ENCODE data around the gene ZFAND2B. TPM values are rescaled to one million over a fixed set of nuclear protein-coding genes. Genes with fewer than 3 reads are reported as not detected.

ZFAND2B gene
- total RNA-seq, 2 donors from 2014 or later, result 65.3 to 71.1 TPM

DNA sequence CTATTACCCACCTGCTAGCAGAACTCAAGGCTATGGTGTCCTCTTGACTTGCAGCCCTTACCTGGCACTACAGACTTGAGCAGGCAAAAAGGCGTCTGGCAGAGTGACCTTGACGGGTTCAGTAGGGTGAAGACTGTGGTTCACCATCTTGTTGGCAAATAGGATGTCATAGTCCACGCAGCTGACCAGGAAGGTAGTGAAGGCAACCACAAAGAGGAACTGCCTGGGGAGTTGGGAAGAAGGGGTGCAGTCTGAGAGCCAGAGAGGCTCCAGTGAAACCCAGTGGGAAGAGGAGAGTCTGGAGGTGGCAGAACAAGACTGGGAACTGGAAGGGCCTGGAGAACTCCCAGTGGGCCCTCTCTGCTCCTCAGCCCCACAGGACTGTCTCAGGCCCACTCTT lies 18.8 kb downstream of the ZFAND2B start:
- peaks cover 12% of the 10 kb centered on the region for H3K36me3 Mint-ChIP-seq (ENCODE audit: low read depth)
- H3K27me3 Mint-ChIP-seq, result no peaks in the 10 kb centered on the region
- H3K27ac Mint-ChIP-seq, result peak overlapping the region; percentile 43
- ATAC-seq (no peak), DNase-seq (no peak)
- no peak overlapping the region for H3K4me3 Mint-ChIP-seq
- peaks cover 28% of the 10 kb centered on the region for H3K4me1 Mint-ChIP-seq
- H3K9me3 ChIP-seq (ENCODE audit: control insufficient read depth, low read length, poor library complexity, severe bottlenecking), result no peaks in the 10 kb centered on the region

DNA sequence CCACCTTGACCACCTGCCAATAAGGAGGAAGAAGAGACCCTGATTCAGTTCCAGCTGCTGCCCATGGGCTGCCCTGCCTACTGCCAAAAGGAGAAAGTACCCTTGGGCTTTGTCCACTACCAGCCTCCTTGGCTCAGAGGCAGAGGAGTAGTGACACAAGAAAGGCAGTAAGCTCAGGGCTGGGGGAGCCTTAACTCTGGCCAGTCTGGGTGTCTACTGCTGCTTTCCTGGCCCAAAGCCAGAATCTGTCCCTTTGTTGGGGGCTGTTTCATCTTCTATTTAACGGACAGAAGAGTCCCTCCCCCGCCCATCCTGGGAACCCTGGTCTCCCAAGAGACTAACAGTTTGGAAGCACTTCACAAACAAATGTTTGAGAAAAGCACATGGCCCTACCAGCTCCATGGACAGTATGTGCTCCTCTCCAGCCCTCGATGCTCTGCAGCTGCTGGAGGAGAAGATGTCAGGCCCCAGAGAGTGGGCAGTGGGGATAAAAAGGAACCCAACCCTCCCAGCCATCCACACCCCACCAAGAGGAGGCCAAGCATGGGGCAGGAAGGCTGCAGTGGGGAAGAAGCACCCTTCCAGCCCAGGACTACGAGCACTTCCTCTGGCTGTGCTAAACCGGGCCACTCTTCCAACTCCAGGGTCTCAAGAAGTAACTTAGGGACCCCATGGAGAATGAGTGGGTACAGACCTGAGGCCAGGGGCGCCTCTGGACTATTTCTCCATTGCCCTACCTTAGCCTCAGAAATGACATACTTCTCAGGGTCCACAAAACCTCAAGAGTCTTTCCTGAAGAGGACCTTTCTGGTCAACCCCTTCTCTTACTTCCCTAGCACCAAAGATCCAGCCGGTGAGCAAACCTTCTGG lies 21.7 kb downstream of the ZFAND2B start:
- peaks cover 8% of the 10 kb centered on the region for H3K36me3 Mint-ChIP-seq (ENCODE audit: low read depth)
- ATAC-seq, result no peak
- H3K4me3 Mint-ChIP-seq, result peak overlapping the region; percentile 99

DNA sequence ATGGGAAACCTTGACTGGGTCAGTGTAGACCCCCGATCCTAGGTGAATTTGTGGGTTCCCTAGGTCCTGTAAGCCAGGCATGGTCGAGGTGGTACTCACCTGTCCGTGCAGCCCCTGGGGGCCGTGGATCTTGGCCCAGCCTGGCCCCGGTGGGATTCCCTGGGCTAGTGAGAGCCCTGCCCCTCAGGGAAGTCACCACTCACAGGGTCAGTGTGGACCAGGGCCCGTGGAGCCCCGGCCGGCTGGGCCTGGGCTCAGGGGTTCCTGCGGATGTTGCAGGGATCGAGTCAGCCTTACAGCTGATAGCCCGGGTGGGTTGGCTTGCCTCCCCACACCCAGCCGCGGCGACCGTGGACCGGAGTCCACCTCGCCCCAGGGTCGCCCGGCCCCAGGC lies 22.3 kb downstream of the ZFAND2B start:
- DNase-seq (no peak), ATAC-seq (no peak)
- peak overlapping the region; percentile 97 for H3K27ac Mint-ChIP-seq
- H3K9me3 ChIP-seq (ENCODE audit: control insufficient read depth, low read length, poor library complexity, severe bottlenecking), result no peaks in the 10 kb centered on the region
- peak overlapping the region; percentile 99 for H3K4me3 Mint-ChIP-seq
- H3K4me1 Mint-ChIP-seq, result peaks cover 33% of the 10 kb centered on the region
- peaks cover 6% of the 10 kb centered on the region for H3K36me3 Mint-ChIP-seq (ENCODE audit: low read depth)
- H3K27me3 Mint-ChIP-seq, result no peaks in the 10 kb centered on the region

More for the DNA sequence above, 21.7 kb downstream of the ZFAND2B start:
- no peaks in the 10 kb centered on the region for H3K9me3 ChIP-seq (ENCODE audit: control insufficient read depth, low read length, poor library complexity, severe bottlenecking)
- peaks cover 33% of the 10 kb centered on the region for H3K4me1 Mint-ChIP-seq
- DNase-seq, result no peak
- H3K27ac Mint-ChIP-seq, result peak overlapping the region; percentile 27
- H3K27me3 Mint-ChIP-seq, result no peaks in the 10 kb centered on the region

DNA sequence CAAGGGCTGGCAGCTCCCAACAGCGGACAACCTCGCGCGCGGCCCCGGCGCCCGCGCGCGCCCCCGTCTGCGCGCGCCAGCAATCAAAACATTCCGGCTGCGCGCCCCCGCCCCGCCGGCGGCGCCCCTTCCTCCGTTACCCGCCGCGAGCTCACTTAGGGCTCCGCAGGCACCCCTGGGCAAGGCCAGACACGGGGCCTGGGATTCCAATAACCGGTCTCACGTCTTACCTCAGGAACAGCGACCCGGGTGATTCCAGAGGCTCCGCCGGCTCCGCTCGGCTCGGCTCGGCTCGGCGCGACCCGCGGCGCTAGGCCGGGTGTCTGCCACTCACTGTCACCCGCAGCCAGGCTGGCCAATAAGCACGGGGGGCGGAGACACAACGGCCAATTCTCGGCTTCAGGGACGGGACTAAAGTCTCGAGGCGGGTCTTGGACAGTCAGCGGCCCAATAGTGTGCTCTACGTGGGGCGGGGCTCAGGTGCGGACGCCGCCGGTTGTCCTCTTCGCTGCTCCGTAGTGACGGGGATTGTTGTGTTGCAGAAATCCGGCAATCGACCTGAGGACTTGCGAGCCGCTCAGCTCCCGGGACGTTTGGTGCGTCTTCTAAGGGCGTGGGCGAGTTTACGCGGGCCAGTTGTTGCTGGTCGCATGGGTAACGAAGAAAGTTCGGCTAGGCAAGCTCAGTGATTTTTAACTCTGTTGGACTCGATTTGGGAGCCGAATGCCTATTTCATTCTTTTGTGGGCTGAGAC lies 22.9 kb downstream of the ZFAND2B start, which contains the start of the genes ANKZF1 and ATG9A:
ANKZF1 (plus strand) TSS at position 502 of the 754 bp plus-strand sequence. CDS start 452 bp downstream, outside the sequence.
ATG9A (minus strand) TSS at position 332 of the 754 bp plus-strand sequence. CDS start 1,612 bp downstream, outside the sequence.
- ATAC-seq, result peak; percentile 98
- peak; percentile 93 to 97 (median 94) for DNase-seq
- H3K36me3 Mint-ChIP-seq (ENCODE audit: low read depth), result peaks cover 9% of the 10 kb centered on the region
- H3K27ac Mint-ChIP-seq, result peak within 1 kb of the TSS; percentile 97
- no peaks in the 10 kb centered on the region for H3K9me3 ChIP-seq (ENCODE audit: control insufficient read depth, low read length, poor library complexity, severe bottlenecking)
- H3K4me3 Mint-ChIP-seq, result peak within 1 kb of the TSS; percentile 99
- H3K27me3 Mint-ChIP-seq, result no peaks in the 10 kb centered on the region
- peaks cover 35% of the 10 kb centered on the region for H3K4me1 Mint-ChIP-seq

DNA sequence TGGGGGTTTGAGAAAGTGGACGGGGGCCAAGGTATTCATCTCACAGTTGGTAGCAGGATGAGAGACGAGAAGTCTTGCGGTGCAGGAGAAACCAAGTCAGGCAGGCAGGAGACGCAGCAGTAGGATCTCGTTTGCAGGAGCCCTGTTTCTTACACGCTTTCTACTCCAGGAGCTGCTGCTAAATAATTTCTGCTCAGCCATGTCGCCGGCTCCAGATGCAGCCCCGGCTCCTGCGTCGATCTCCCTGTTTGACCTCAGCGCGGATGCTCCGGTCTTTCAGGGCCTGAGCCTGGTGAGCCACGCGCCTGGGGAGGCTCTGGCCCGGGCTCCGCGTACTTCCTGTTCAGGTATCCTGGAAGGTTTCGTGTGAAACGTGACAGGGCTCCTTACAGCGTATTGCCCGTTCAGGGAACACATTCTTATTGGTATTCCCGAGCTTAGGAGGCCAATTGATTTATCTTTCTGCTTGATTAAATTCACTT lies 23.5 kb downstream of the ZFAND2B start:
- peaks cover 34% of the 10 kb centered on the region for H3K4me1 Mint-ChIP-seq
- no peaks in the 10 kb centered on the region for H3K27me3 Mint-ChIP-seq
- peaks cover 11% of the 10 kb centered on the region for H3K36me3 Mint-ChIP-seq (ENCODE audit: low read depth)
- H3K9me3 ChIP-seq (ENCODE audit: control insufficient read depth, low read length, poor library complexity, severe bottlenecking), result no peaks in the 10 kb centered on the region
- peak overlapping the region; percentile 97 for H3K27ac Mint-ChIP-seq
- peak overlapping the region; percentile 99 for H3K4me3 Mint-ChIP-seq
- DNase-seq (no peak), ATAC-seq (peak; percentile 4)

DNA sequence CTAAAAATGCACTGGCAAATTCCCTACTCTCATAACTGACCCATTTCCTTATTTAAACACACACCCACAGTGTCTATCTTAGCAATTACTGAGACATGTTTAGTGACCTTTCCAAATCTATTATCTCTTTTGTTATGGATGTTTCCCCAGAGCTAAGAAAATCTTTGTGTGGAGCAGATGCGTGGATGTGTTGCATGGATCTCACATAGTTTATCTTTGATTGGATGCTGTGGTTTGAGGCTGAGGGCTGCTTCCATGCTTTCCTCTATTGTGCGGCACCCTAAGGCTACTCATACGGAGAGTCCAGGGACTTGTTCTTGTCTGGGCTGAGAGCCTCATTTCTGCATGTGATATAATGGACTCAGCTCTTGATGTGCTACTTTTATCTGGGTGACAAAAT lies 27.7 kb downstream of the ZFAND2B start:
- H3K36me3 Mint-ChIP-seq (ENCODE audit: low read depth), result peaks cover 19% of the 10 kb centered on the region
- no peak for ATAC-seq
- peak overlapping the region; percentile 14 for H3K27ac Mint-ChIP-seq
- no peak overlapping the region for H3K4me3 Mint-ChIP-seq
- DNase-seq, result no peak
- no peaks in the 10 kb centered on the region for H3K9me3 ChIP-seq (ENCODE audit: control insufficient read depth, low read length, poor library complexity, severe bottlenecking)
- H3K27me3 Mint-ChIP-seq, result no peaks in the 10 kb centered on the region
- H3K4me1 Mint-ChIP-seq, result peaks cover 27% of the 10 kb centered on the region

DNA sequence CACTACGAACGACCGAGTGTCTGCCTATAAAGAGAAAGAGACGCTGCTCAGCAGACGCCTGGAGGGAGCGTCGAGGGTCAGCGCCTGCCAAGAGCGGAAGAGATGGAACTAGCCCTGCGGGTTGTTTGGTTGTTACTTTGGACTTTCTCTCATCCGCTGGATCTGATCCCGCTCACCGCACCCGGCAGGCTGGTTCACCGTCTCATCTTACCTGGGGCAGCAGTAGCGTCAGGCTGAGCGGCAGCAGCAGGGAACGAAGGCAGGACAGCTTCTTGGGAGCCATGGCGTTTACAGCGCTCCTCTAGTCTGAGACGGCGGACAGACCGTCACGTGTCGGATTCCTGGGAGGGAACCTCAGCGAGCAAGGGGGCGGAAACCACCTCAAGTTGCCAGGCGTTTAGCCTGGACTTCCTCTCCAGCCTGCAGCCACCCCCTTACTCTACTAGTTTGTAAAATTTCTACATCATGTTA lies 36.7 kb downstream of the ZFAND2B start:
- no peak for ATAC-seq
- H3K9me3 ChIP-seq (ENCODE audit: control insufficient read depth, low read length, poor library complexity, severe bottlenecking), result no peaks in the 10 kb centered on the region
- H3K27ac Mint-ChIP-seq, result no peak overlapping the region
- no peak for DNase-seq
- peaks cover 38% of the 10 kb centered on the region for H3K4me1 Mint-ChIP-seq
- no peaks in the 10 kb centered on the region for H3K27me3 Mint-ChIP-seq
- peak overlapping the region; percentile 33 for H3K4me3 Mint-ChIP-seq
- no peaks in the 10 kb centered on the region for H3K36me3 Mint-ChIP-seq (ENCODE audit: low read depth)

DNA sequence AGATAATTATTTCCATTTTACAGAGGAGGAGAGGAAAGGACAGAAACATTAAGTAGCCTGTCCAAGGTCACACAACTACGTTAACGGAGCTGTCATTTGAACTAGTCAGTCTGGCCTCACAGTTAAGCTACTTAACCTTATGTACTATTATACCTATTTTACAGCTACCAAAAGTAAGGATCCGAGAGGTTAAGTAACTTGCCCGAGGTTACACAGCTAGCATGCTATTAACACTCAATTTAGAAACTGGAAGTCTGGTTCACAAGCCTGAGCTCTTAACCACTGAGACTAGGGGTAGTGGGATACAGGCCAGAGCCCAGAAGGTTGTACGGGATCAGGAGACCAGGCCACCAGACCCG lies 38.2 kb downstream of the ZFAND2B start:
- DNase-seq, result no peak
- Mint-ChIP-seq H3K36me3 (ENCODE audit: low read depth) (peaks cover 2% of the 10 kb centered on the region), H3K4me3 (peak overlapping the region; percentile 93), H3K4me1 (peaks cover 47% of the 10 kb centered on the region), H3K27ac (peak overlapping the region; percentile 98), H3K27me3 (no peaks in the 10 kb centered on the region)
- no peaks in the 10 kb centered on the region for H3K9me3 ChIP-seq (ENCODE audit: control insufficient read depth, low read length, poor library complexity, severe bottlenecking)
- ATAC-seq, result no peak

DNA sequence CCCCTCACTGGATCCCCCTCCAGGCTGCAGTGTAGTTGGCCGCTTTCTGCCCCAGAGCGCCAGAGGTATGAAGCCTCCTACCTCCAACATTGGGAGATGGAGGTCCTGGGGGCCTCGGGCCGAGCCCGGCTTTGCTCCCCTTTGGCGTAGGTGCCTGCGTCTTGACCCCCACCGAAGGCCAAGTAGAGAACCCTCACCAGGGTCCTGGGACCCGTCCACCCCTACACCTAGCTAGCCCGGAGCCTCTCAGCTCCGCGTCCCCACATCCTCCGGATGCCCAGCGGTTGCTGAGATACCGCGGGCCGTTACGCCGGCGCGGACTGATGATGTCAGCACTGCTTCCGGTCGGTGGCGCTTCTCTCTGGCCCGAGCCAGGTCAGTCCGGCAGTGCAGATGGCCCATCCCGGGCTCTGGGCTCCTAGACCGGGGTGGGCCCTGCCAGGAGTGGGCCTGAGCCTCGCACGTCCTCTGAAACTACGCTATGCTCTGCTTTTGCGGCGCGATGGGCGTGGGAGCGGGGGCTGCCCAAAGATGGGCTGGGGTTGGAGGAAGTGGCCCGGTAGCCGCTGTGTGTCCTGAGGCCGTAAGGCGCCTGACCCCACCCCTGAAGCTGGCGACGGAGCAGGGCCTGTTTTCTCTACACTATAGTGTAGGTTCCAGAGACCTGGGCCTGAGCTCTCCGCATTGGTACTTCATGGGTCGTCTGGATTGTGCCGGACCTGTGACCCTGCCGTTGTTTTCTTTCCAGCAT lies 38.7 kb downstream of the ZFAND2B start, which contains the start of the genes GLB1L and STK16:
GLB1L (minus strand) TSS at position 297 of the 751 bp plus-strand sequence. CDS start 1,871 bp downstream, outside the sequence.
STK16 (plus strand) TSS at position 332 of the 751 bp plus-strand sequence. CDS start 521 bp downstream, outside the sequence.
- Mint-ChIP-seq H3K36me3 (ENCODE audit: low read depth) (peaks cover 2% of the 10 kb centered on the region), H3K27me3 (no peaks in the 10 kb centered on the region), H3K4me1 (peaks cover 51% of the 10 kb centered on the region), H3K27ac (peak within 1 kb of the TSS; percentile 98), H3K4me3 (peak within 1 kb of the TSS; percentile 93)
- peak; percentile 72 to 79 (median 74) for DNase-seq
- peak; percentile 72 for ATAC-seq
- H3K9me3 ChIP-seq (ENCODE audit: control insufficient read depth, low read length, poor library complexity, severe bottlenecking), result no peaks in the 10 kb centered on the region

DNA sequence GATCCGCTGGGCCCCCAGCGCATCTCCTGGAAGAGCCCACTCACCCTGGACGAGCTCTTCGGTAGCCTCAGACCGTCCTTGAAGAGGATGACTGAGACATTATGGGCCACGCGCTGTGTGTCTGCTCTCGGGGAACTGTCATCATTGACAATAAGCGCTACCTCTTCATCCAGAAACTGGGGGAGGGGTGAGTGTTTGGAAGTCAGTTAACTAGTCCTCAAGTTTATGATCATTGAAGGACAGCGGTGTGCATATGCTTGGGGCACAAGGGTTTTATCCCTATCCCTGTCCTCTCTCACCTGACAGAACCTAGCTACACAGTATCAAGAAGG lies 39.3 kb downstream of the ZFAND2B start:
- peaks cover 4% of the 10 kb centered on the region for H3K36me3 Mint-ChIP-seq (ENCODE audit: low read depth)
- peaks cover 56% of the 10 kb centered on the region for H3K4me1 Mint-ChIP-seq
- H3K4me3 Mint-ChIP-seq, result peak overlapping the region; percentile 93
- no peaks in the 10 kb centered on the region for H3K27me3 Mint-ChIP-seq
- peak overlapping the region; percentile 98 for H3K27ac Mint-ChIP-seq
- H3K9me3 ChIP-seq (ENCODE audit: control insufficient read depth, low read length, poor library complexity, severe bottlenecking), result no peaks in the 10 kb centered on the region
- ATAC-seq (no peak), DNase-seq (no peak)

DNA sequence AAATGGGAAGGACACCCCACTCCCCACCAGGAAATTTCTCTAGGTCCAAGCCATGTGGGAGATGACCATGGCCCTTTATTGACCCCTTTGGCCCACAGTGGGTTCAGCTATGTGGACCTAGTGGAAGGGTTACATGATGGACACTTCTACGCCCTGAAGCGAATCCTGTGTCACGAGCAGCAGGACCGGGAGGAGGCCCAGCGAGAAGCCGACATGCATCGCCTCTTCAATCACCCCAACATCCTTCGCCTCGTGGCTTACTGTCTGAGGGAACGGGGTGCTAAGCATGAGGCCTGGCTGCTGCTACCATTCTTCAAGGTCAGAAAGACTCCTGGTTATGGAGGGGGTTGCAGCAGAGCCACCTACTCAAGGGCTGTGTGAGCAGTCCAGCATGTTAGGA lies 40.0 kb downstream of the ZFAND2B start:
- Mint-ChIP-seq H3K4me3 (peak overlapping the region; percentile 63), H3K27me3 (no peaks in the 10 kb centered on the region), H3K4me1 (peaks cover 59% of the 10 kb centered on the region), H3K36me3 (ENCODE audit: low read depth) (peaks cover 5% of the 10 kb centered on the region), H3K27ac (peak overlapping the region; percentile 98)
- DNase-seq, result no peak
- no peaks in the 10 kb centered on the region for H3K9me3 ChIP-seq (ENCODE audit: control insufficient read depth, low read length, poor library complexity, severe bottlenecking)
- ATAC-seq, result no peak
